Gastrocnemius medialis (tissue), 4 donors: ENCODE measurements around the gene CDH4.

ENCODE experiments used
- POLR2A ChIP-seq, 2 donors: fragments of 450-650 bp; IDR thresholded peaks; one replicate each; pipeline ENCODE4 v1.6.1; 2017; ENCODE audit warnings: antibody characterized with exemption in 2 of 2, mild to moderate bottlenecking in 2 of 2, moderate library complexity in 2 of 2
- TF ChIP-seq, protein P1 (sequence below), 5 experiments: fragments of 450-650 bp in 3 of 5; fragments of 200-600 bp in 2 of 5; sonication (generic) in 2 of 5; IDR thresholded peaks in 4 of 5; conservative IDR thresholded peaks in 1 of 5; 1 replicate in 4 of 5; 2 replicates in 1 of 5; pipeline ENCODE4 v1.5.1; 2016 to 2019; ENCODE audit warnings: antibody characterized with exemption in 5 of 5, mild to moderate bottlenecking in 3 of 5, moderate library complexity in 3 of 5

DNA sequence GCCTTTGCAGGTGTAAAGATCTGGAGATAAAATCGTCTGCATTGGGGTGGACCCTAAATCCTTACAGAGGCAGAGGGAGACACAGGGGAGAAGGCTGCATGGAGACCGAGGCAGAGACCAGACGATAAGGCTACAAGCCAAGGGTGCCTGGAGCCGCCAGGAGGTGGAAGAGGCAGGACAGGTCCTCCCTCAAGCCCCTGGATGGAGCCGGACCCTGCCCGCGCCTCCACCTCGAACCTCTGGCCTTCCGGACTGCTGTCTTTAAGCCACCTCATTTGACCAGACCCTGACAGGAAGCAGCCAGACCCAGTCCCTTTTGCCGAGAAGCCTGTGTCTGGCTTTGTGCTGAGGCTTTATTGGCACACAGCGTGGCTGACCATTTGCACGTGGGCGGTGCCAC lies 629.8 kb downstream of the CDH4 start:
- TF ChIP-seq, protein P1, sequence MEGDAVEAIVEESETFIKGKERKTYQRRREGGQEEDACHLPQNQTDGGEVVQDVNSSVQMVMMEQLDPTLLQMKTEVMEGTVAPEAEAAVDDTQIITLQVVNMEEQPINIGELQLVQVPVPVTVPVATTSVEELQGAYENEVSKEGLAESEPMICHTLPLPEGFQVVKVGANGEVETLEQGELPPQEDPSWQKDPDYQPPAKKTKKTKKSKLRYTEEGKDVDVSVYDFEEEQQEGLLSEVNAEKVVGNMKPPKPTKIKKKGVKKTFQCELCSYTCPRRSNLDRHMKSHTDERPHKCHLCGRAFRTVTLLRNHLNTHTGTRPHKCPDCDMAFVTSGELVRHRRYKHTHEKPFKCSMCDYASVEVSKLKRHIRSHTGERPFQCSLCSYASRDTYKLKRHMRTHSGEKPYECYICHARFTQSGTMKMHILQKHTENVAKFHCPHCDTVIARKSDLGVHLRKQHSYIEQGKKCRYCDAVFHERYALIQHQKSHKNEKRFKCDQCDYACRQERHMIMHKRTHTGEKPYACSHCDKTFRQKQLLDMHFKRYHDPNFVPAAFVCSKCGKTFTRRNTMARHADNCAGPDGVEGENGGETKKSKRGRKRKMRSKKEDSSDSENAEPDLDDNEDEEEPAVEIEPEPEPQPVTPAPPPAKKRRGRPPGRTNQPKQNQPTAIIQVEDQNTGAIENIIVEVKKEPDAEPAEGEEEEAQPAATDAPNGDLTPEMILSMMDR (IDR thresholded peaks at IDR 0.05 in 4 of 5, conservative IDR thresholded peaks at IDR 0.05 in 1 of 5): no peak
- no peak for TF ChIP-seq POLR2A (IDR thresholded peaks at IDR 0.05)
